Superior temporal gyrus (tissue), 1 donor: Measurements from ENCODE around the gene USP51.
"Not testable (repeated sequence)": the region's sequence is repeated elsewhere in the genome, so short reads cannot be mapped to it uniquely, and the experiment has no call there.

Experiments
- DNase-seq: peaks from one replicate; pipeline ENCODE4 v3.0.0-alpha.2; 2016; ENCODE audit errors: extremely low spot score

The USP51 gene

GRCh38 chrX:55465108-55465507 lies 24.5 kb downstream of the USP51 start:
- not testable (repeated sequence) for DNase-seq

GRCh38 chrX:55464050-55464449 lies 25.6 kb downstream of the USP51 start:
- not testable (repeated sequence) for DNase-seq

- not testable (repeated sequence) for DNase-seq
Observed at GRCh38 chrX:55459926-55460325, 29.7 kb downstream of the USP51 start.

- not testable (repeated sequence) for DNase-seq
Observed at GRCh38 chrX:55459426-55459825, 30.2 kb downstream of the USP51 start.

- DNase-seq, result not testable (repeated sequence)
Observed at GRCh38 chrX:55455708-55456107, 33.9 kb downstream of the USP51 start.

- no peak for DNase-seq
Observed at GRCh38 chrX:55452833-55453124, 36.9 kb downstream of the USP51 start.

GRCh38 chrX:55451990-55452832 lies 37.4 kb downstream of the USP51 start, which contains the start of gene MAGEH1:
MAGEH1 (plus strand) TSS chrX:55452127; CDS start chrX:55452375, 248 bp downstream.
- DNase-seq, result peak; percentile 90

- no peak for DNase-seq
Observed at GRCh38 chrX:55451626-55451989, 38.0 kb downstream of the USP51 start.

GRCh38 chrX:55451141-55451540 lies 38.5 kb downstream of the USP51 start:
- no peak for DNase-seq

GRCh38 chrX:55450259-55450658 lies 39.4 kb downstream of the USP51 start:
- DNase-seq, result peak; percentile 26

GRCh38 chrX:55443468-55443867 lies 46.2 kb downstream of the USP51 start:
- not testable (repeated sequence) for DNase-seq
